HG03196 (cell line): ENCODE results near the gene PHACTR1.
A peak's percentile ranks its signal among the peaks of the same experiment; 100 is the strongest.
"Not testable (repeated sequence)": the region's sequence is repeated elsewhere in the genome, so short reads cannot be mapped to it uniquely, and the experiment has no call there.

ENCODE experiments used
- ATAC-seq: cut with Tn5 transposase; IDR thresholded peaks from one replicate; pipeline ENCODE4 v1.9.1; 2021; ENCODE audit not compliant: unreplicated experiment

PHACTR1 gene

DNA sequence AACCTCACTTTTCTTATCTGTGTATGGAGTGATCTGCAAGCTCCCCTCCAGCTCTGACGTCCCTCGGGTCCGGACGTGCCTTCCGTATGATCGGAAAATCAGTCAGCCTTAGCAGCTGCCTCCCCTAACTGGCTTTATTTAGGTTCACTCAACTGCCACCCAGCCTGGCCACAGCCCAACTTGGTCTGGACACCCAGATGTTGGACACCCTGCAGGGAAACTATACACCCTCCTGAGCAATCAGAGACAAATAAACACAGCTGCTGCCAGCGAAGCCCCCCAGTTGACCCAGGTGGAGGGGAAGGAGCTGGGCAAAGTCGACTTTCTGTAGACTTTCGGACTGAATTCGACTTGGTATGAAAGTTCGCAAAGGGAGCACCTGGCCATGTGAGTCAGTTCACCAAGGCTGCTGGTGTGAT is 582.8 kb downstream of the PHACTR1 start:
- ATAC-seq: no peak

- no peak for ATAC-seq
Measured at GRCh38 chr6:13299918-13300317, 583.4 kb downstream of the PHACTR1 start.

DNA sequence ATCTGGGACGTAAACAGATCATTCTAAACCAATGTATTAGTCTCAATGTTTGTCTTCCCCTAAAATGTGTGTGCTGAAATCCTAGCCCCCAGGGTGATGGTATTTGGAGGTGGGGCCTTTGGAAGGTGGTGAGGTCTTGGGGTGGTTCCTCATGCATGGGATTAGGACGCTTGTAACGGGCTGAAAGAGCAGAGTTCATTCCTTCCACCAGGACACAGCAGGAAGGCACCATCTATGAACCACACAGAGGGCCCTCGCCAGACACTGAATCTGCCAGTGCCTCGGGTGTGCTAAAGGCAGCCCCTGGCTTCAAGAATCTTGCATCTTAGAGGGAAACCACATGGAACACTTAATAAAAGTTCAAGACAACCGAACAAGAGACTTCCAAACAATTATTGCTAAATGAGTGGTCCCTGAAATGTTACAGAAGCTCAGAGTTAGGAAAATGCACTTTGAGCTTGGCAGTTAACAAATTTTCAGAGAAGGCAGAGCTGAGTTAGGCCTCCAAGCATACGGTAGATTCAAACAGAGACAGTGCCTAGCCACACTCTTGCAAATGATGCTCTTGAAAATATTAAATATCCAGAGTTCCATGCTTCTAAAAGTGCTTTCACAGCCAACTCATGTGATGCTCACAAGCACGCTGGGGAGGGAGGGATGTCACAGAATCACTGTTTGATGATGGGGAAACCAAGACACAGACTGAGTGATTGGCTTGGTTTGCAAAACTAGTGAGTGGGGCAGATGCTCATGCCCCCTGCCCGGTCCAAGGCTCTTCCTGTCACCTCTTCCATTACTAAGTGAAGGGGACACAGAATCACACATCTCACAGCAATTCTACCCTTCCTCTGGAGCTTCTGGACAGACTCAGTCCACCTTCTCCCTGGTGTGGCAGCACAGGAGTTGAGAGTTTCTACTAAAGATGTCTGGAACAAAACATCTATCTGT is 584.4 kb downstream of the PHACTR1 start:
- no peak for ATAC-seq

DNA sequence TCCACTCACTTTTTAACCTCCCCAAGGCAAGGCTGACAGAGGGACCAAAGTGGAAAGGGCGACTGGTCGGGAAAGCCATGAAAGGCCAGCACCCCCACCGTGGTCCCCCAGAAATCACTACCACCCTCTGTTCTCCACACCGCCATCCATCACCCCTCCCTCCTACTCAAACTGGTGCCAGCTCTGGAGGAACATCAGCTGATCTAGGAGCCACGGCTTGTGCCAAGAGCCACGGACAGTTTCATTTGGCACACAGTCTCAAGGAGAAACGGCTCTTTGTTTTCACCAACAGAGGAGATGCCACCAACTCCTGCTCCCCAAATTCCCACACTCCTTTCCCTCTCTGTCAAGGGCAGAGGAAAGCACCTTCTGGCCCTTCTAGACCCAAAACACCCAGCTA is 585.7 kb downstream of the PHACTR1 start:
- no peak for ATAC-seq

DNA sequence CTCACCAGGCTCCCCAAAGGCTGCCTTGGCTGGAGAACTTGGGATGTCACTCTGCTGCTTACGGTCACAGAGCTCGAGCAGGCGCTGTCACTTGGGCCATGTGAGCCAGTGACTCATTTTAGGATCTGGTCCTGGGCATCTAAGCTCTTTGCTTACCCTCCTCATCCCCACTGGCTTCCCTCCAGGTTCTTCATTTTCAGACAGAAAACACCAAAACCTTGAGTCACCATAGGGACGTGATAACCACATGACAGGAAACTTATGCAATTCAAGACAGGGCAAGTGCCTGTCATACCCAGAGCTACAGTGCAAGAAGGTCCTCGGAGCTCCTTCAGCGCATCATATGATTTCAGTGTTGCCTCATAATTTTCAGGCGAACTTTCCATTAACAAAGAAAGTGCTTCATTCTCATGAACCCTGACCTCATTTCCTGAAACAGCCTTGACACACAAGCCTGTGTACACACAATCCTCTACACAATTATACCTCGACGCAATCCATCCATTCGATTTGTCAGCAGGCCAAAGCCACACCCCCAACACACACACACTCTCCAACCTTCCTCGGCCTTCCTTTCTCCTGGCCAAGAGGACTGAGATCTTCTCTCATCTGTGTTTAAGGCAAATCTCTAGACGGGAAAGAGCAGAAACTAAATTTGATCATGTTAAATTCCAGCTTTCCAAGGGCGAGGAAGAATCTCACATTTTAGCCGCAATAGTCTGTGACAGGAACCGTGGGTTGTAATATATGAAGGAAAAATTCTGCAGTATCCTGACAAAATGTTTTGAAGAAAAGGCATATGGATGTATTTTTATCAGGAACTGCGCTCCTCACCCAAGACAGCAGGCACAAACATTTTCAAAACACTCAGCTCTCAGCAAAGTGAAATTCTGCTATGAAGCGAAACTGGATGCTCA is 586.4 kb downstream of the PHACTR1 start:
- ATAC-seq: peak; percentile 77

DNA sequence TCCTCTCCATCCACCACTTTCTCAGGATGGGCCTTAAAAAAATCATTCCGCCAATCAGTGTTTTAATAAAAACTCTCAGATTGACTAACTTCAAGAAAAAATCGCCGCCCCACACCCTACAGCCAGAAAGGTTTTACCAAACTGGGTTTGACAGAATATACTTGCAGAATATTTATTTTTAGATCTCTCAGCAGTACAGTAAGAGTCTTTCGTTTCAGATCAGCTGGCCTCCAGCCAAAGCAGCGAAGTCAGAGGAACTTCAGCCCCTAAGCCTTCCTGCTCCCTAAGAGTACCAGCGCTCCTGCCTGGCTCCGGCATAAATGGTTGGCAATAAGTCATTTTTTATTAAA is 587.1 kb downstream of the PHACTR1 start:
- peak; percentile 52 for ATAC-seq

GRCh38 chr6:13304101-13304500 is 587.5 kb downstream of the PHACTR1 start:
- ATAC-seq: no peak

GRCh38 chr6:13304580-13305260 is 588.2 kb downstream of the PHACTR1 start:
- peak; percentile 38 for ATAC-seq

DNA sequence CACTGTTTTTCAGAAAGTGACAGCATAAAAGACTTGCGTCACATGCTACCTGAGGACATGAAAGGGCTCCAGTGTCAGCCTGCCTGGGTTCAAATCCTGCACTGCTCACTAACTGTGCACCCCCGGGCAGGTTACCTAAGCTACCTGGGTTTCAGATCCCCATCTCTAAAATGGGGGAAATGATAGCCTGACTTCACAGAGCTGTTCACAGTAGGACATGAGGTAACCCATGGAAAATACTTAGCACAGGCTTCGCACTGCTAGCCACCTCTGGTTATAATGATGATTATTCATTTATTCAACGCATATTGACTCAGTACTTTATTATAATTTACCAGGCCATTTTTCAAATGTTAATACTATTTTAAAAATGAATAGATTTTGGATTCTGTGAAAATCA is 588.7 kb downstream of the PHACTR1 start:
- ATAC-seq: no peak

- no peak for ATAC-seq
Measured at GRCh38 chr6:13305791-13306190, 589.2 kb downstream of the PHACTR1 start.

GRCh38 chr6:13307508-13307995 is 591.0 kb downstream of the PHACTR1 start:
- no peak for ATAC-seq

GRCh38 chr6:13308332-13308731 is 591.8 kb downstream of the PHACTR1 start:
- ATAC-seq: no peak

- ATAC-seq: no peak
Measured at GRCh38 chr6:13311155-13311554, 594.6 kb downstream of the PHACTR1 start.

DNA sequence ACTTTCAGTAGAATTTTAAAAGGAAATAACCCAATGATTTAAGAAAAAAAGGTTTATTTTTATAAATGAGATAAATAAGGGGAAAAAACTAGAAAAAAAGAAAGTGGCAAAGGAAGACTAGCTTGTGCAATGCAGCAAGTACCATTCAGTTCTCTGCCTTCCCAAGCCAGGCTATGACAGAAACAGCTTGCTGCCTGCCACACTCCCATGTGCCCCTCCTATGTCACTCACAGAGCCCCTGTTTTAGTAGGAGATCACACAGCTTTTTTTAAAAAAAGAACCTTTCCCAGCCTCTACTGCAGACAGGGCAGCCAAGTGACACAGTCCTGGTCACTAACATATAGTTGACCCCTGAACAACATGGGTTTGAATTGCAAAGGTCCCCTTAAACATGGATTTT is 598.2 kb downstream of the PHACTR1 start:
- no peak for ATAC-seq

DNA sequence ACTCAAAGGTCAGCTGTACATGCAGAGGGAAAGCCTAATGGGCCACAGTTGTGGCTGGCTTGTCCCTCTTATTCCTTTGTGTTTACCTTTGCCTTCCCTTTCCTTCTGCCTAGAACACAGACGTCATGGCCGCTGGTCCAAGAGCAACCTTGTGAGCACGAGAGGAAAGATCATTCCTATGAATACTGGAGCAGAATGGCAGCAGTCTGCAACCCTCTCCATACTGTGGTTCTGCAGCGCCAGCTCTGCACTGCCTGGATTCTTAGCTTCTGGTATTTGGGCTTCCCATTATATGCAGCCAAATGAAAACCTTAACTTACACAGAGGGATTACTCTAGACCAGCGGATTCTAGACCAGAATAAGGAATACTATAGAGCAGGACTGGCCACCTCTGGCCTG is 599.3 kb downstream of the PHACTR1 start:
- ATAC-seq: no peak

- no peak for ATAC-seq
Measured at GRCh38 chr6:13318821-13319220, 602.3 kb downstream of the PHACTR1 start.

- ATAC-seq: no peak
Measured at GRCh38 chr6:13319891-13320564, 603.5 kb downstream of the PHACTR1 start.

DNA sequence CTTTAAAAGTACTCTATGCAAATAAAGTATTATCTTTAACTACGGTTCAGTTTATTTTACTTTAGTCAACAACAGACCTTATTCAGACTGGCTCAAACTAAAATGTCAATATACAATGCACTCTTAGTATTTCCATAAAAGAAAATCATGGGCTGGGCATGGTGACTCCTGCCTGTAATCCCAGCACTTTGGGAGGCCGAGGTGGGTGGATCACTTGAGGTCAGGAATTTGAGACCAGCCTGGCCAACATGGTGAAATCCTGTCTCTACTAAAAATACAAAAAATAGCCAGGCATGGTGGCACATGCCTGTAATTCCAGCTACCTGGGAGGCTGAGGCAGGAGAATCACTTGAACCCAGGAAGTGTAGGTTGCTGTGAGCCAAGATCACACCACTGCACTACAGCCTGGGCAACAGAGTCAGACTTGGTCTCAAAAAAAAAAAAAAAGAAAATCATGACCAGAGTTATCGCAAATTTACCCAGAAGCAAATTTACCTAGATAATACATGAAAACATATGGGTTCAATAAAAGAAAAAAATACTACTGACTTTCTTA is 609.5 kb downstream of the PHACTR1 start:
- ATAC-seq: not testable (repeated sequence)

DNA sequence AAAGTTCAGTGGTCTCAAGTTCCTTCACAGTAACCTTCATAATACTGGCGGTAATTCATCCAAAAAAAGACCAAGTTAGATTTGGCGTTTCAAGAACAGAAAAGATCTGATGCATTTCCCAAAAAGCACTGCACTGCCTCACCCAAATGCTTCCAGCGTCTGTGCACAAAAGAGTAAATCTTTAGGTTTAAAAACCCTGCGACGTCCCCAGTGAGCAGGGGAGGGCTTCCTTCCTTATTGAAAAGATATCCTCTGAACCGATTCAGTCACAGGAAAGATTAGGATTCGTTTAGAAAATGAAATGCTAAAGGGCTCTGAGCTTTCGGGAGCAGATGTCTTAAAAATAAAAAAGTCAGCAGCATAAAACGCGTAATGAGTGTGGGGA is 611.1 kb downstream of the PHACTR1 start:
- no peak for ATAC-seq
